HG03135 (cell line): Measurements from ENCODE around the gene TNFSF18.

ENCODE experiments used
- ATAC-seq: cut with Tn5 transposase; IDR thresholded peaks from one replicate; pipeline ENCODE4 v1.9.1; 2021; ENCODE audit warnings: mild to moderate bottlenecking, moderate library complexity; ENCODE audit not compliant: unreplicated experiment

The TNFSF18 gene

DNA sequence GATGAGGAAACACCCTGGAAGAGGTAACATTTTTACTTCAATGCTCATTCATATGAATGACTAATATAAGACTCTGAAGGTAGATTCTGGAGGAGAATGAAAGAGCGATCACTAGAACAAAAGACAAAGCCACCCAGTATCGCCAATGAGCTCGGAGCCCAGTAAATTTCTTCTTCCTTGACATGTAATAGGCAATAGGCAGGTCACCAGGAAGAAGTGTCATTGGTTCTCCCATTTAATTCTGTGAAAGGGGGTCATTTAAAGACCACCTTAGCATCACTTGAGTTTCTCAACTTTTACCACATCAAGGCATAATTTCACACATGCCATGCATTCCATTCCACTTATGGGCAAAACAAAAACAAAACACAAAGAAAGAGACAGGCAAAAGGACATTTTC lies 7.9 kb downstream of the TNFSF18 start:
- ATAC-seq: no peak

DNA sequence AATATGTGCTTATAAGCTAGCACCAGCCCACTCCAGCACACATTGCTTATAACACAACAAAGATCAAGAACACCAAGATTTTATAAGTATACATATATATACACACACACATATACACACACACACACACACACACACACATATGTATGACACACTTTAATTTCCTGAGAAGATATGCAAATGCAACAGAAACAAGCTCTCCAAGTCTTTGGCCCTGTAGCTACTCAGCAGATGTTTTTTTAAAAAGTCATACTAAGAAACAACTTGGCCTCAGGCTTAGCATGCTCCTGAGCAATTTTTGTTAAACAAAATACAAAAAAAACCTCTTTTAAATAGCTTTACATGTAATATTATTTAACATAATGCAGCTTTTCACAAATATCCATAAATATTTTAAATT lies 11.1 kb downstream of the TNFSF18 start:
- ATAC-seq: no peak

DNA sequence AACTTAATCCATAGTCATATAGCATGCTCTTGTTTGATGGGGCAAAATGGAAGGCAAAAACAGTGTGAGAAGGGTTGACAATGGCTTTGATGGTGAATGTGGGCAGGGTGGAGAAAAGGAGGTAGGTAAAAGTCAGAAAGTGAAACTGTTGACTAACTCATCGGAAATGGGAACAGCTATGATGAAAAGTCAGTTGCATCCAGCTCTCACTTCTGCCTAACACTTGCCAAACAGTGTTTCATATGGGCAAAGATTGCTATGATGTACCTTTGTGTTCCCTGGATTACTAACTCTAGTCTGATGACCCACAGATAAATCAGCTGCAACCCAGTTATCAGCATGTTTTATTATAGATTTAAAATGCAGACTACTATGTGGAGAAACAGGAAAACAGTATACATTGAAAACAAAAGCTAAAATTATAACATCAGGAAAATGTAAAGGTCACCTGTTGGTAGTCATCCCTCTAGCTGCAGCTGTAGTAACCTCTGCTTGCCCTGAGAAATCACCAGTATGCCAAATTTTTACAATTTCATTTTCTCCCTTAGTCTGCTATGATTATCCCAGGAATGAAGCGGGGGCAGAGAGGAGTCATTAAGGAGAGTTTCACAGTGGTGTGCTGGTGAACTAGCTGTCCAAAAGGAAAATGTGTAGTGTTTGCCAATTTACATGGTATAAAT lies 11.7 kb downstream of the TNFSF18 start:
- no peak for ATAC-seq

DNA sequence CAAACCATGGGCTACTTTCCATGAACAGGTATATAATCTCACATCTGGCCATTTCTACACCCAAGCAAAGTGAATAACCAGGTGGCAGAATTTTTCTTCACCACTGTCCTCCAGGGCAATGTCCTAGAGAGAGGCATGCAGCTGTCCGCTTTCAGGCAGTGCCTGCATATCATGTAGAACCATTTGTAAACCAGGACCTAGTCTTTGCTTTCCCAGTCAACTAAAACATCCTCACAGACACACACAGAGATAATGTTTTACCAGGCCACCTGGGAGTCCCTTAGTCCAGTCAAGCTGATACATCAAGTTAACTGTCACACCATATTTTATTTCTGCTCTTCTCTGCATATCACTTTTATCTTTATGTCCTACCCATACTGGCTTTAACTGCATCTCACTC lies 26.2 kb downstream of the TNFSF18 start:
- no peak for ATAC-seq

DNA sequence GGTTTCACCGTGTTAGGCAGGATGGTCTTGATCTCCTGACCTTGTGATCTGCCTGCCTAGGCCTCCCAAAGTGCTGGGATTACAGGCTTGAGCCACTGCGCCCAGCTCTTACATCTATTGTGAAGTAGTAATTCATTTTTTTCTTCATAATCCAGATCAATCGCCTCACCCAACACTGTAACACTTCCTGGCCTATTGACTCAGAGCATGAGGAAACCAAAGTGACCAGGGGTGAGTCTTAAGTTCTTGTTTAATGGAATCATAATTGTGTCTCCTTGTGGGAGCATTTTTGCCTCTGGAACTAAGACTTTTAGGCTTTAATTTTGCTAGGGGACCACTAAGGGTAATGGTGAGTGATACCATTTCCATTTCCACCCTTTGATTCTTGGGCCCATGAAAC lies 27.4 kb downstream of the TNFSF18 start:
- ATAC-seq: no peak

DNA sequence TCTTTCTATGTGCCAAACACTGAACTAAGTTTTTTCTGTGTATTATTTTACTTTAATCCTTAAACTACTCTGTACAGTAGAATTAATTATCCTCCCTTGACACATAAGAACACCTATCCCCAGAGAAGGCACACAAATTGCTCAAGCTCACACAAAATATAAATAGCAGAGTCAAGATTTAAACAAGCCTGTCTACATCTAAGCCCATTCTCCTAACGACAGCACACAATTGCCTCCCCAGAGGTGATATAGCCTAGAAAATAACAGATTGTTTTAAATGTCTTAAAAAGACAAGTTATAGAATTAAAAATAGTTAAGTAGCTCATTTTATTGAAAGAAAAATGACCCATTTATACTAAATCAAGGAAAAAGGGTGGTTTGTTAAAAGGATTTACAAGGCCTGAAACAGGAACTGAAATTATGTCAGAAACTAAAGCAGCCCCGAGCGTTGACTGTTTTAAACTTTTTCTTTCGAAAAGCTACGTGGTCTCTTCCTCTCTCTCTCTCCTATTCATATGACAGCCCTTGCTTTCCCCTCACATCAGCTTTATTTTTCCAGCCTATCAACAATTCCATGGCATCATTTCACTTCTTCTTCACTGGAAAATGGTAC lies 30.5 kb downstream of the TNFSF18 start:
- ATAC-seq: peak; percentile 87

DNA sequence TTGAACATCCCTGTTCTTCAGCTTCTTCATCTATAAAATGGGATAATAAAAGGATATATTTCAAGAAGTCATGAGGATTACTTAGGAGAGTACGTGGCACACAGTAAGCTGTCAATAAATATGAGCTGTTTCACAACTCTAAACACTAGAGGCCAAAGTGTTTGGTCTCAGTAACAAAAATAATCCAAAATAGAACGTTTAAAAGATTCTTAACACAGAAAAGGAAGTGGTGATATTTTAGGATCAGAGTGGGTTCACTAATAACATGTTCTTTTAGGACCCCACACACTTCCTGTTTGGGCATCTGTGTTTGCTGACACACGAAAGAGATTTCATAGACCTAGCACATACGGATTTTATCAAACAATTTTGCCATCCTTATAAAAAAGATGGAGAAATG lies 32.9 kb downstream of the TNFSF18 start:
- ATAC-seq: no peak

DNA sequence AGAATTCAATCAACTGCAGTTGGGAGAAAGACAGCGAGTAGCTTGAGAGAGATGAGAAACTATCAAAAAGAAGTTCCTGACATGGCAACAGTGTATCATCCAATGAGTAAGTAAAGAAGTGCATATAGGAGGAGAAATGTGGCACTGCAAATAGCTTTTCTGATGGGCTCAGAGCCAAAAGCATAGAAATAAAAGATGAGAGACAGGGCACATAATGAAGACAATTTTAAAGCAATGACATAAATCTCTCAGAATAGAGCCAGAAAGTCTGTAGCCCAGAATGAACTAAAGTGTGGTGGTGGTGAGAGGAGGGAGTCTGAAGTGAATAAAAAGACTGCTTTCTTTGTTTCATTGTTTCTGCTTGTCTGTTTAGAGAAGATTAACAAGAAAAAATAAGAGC lies 34.3 kb downstream of the TNFSF18 start:
- ATAC-seq: no peak

DNA sequence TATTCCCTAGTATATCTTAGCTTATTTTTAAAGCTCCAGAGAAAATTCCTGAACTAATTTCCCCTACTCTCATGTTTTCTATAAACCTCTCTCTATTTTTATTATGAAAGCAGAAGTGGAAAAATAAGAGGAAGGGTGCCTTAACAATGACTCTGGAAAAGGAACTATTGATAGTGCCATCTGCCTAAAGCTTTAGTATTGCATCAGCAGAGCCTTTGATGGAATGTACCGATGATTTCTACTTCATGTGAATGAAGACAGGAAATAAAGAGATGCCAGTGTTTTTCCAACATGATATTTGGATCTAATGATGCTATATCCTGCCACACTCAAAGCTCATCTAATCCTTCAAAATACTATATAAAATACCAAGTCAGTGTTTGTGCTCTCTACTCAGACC lies 35.1 kb downstream of the TNFSF18 start:
- ATAC-seq: no peak

DNA sequence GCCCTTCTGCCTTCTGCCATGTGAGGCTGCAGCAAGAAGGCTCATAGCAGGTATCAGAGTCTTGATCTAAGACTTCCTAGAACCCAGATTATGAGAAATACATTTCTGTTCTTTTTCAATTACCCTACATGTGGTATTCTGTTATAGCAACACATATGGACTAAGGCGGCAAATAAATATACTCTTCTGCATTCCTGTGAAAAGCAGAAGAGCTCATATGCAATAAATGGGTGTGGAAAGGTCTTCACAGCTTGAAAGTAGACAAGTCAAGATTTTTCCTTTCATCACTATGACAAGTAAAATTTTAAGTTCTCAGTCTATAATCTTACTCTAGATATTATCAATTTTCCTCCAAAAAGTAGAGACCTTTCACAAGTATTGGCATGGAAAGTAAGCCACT lies 36.6 kb downstream of the TNFSF18 start:
- ATAC-seq: no peak

DNA sequence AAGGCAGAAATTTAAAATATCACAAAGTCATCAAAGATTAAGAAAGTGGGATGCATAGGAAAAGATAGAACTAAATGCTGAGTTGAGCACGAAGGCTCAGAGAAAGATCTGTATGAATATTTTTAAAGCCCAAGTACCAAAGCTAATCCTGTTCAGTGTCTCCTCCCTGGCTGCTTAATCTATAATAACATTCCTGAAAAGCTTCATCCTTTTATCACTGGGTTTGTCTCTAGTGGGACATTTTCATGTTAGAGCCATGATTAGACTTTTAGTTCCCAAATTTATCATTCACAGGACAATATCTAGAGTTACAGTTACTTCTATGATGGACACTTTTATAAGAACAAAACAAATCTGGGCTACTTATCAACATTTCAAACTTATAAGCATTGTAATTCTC lies 38.6 kb downstream of the TNFSF18 start:
- no peak for ATAC-seq

DNA sequence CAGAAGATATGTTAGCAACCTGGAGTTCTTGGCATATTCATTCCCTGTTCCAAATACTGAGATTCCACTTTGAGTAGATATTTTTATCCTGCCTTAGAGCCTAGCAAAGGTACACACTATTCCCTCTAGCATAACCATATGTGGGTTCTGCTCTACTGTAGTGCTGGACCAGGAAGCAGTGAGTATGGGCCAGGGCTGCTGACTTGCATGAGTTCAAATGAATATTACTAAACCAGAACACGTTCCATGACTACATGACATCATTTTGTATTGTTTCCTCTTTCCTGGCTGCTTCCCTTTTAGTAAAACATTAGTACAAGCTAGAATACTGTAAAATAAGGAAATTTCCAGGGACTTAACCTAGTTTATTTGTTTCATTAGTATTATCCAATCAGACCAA lies 41.1 kb downstream of the TNFSF18 start:
- ATAC-seq: no peak

DNA sequence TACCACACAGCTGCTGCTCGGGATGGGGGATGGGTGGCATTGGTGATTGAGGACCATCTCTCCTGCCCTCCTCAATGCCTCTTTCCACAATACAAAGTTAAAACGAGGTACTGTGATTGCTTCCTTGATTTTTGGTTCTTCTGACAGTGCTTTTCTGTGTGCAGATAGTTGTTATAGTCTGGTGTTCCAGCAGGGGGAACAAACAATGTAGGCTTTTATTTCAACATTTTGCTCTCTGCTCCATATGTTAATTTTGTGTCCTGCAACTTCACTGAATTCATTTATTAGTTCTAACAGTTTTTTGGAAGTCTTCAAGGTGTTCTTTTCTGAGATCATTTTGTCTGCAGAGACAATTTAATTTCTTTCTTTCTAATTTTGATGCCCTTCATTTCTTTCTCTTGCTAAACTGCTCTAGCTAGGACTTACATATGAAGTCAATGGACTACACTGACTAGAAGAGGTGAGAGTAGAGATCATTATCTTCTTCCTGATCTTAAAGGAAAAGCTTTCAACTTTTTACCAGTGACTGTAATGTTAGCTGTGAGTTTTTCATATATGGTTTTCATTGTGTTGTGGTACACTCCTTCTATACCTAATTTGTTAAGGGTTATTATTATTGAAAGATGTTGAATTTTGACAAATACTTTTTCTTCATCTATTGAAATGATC lies 45.4 kb downstream of the TNFSF18 start:
- no peak for ATAC-seq

DNA sequence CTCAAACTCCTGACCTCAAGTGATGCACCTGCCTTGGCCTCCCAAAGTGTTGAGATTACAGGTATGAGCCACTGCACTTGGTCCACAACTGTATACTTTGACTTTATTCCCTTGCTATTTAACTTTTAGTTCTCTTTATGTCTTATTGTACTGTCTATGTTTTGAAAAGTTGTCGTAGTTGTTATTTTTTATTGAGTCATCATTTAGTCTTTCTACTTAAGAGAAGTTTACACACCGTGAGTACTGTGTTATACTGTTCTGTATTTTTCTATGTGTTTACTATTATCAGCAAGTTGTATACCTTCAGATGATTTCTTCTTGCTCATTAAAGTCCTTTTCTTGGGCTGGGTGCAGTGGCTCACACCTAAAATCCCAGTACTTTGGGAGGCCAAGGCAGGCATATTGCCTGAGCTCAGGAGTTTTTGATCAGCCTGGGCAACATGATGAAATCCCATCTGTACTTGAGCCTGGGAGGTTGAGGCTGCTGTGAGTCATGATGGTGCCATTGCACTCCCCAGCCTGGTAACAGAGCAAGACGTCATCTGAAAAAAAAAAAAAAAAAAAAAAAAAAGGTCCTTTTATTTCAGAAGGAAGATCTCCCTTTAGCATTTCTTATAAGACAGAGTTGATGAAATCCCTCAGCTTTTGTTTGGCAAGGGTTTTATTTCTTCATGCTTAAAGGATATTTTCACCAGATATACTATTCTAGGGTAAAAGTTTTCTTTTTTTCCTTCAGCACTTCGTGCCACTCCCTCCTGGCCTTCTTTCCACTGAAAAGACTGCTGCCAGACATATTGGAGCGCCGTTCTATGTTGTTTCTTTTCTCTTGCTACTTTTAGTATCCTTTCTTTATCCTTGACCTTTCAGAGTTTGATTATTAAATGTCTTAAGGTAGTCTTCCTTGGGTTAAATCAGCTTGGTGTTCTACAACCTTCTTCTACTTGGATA lies 47.6 kb downstream of the TNFSF18 start:
- ATAC-seq: no peak

DNA sequence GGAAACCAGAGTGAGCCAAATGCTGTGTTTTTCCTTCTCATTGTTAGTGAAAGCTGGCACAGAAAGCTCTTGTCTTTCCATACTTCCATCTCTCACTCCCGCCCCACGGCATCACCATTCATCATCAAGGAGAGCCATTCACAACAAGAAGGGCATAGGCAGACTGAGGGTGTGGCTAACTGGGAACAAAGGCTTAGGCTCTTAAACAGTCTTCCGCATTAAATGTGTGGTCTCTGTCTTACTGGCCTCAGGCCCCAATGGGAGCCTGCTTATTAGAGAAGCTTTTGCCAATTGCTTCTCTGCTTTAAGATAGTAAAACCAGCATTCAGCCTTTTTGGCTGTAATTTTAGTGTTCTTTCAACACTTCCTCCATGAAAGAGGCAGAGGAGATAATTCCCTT lies 51.4 kb downstream of the TNFSF18 start:
- no peak for ATAC-seq

DNA sequence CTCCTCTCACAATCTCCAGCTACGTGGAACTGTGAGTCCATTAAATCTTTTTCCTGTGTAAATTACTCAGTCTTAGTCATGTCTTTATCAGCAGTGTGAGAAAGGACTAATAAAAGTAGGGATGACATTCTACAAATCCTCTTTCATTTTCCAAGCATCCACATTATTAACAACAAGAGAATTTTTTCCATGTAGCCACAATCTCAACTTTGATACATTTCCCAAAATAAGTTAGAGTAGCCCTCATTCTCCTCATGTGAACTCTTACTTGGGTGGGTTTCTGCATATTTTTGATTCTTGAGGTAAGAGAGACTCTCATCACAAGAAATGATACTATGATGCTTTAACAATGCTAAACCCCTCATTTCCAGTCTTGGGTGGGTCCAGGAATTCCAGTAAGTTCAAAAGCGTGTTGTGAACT lies 52.8 kb downstream of the TNFSF18 start:
- no peak for ATAC-seq

DNA sequence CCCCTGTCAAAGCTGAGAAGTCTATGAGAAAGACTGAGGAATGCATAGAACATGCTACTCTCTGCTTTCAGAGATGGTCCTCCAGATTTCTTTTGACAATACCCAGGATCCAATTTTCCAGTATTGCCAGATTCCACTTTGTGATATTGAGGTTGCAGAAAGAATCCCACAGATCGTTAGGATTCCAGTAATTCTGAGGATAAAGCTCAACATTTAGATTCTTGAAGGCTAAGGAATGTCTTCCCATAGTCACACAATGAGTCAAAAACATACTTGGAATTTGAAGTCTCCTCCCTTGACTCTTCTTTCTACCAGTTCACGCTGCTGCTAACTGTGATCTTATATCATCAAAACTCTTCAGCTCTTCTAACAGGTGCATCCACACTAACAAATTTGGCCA lies 57.1 kb downstream of the TNFSF18 start:
- ATAC-seq: no peak

DNA sequence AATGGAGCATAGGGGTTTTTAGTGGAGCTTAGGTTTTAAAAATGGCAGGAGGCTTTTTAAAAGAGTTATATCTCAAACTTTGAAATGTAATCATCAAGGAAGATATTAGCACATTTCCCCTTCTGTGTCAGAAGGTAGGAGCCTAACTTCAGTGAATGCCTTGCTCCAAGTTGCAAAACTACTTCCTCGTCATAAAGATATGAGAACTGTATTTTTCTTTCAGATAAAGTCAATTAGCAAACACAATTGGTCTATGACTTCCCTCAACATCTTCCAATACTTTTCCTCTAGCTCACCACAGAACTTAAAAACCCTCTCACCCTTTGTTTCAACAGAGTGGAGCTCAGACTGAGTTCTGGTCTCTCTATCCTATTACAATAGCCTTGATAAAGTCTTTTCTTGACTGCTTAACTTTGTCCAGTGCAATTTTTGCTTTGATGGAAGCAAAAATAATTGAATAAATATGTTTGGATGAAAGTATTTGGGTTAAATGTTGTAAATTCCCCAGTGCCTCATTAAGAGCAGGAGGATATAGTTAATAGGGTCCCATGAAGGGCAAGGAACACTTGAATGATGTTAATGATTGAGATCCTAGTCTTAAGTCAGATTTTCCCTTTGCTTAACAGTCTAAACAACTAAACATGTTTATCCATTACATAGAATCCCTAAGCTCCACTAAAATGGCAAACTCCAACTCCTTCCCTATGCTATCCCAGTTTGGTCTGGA lies 58.9 kb downstream of the TNFSF18 start:
- ATAC-seq: no peak

DNA sequence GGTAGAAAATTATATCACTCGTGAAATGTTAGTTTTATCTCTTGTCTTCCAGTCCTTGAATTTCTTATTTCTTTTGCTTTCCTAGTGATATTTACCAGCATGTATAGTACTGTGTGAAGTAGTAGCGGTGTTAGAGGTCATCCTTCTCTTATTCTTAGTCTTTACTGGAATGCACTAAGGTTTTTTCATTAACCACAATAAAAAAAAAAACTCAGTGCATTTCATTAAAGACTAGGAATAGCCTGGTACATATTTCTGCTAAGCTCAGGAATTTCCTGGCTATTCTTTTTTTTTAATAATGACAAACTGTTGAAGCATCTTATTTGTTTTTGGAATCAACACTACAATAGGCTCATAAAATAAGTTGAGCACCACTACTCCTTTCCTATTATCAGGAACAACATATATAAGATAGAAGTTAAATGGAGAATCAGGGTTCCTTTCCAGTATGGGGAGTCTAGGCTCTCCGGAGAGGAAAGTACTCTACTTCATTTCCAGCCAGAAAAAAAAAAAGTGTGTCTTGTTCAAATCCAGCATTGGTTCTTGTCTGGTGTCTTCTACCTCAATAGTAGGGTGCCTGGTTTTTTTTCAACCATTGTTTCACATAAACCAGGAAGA lies 60.0 kb downstream of the TNFSF18 start:
- ATAC-seq: no peak
